Skeletal muscle tissue (tissue), 4 donors: ENCODE measurements around the gene CYP21A2. TPM values are rescaled to one million over a fixed set of nuclear protein-coding genes. Genes with fewer than 3 reads are reported as not detected.

Source experiments
- H3K27ac ChIP-seq: one replicate; pipeline ENCODE4 v1.7.0; 2013; ENCODE audit warnings: mild to moderate bottlenecking, low read depth, low read length, inconsistent platforms
- H3K27me3 ChIP-seq, 3 donors: one replicate each; pipeline ENCODE4 v1.7.0; 2013; ENCODE audit warnings: low read length in 3 of 3; ENCODE audit not compliant: control insufficient read depth in 3 of 3, insufficient read depth in 3 of 3
- H3K36me3 ChIP-seq, 3 donors: one replicate each; pipeline ENCODE4 v1.7.0; 2013; ENCODE audit warnings: low read length in 3 of 3; ENCODE audit not compliant: control insufficient read depth in 3 of 3, insufficient read depth in 3 of 3
- H3K4me1 ChIP-seq, 3 donors: one replicate each; pipeline ENCODE4 v1.7.0; 2013; ENCODE audit warnings: low read length in 3 of 3, mild to moderate bottlenecking in 3 of 3; ENCODE audit not compliant: control insufficient read depth in 3 of 3, insufficient read depth in 3 of 3
- H3K4me3 ChIP-seq, 3 donors: one replicate each; pipeline ENCODE4 v1.7.0; 2013; ENCODE audit warnings: low read length in 3 of 3
- H3K9ac ChIP-seq, 3 donors: one replicate each; pipeline ENCODE4 v1.7.0; 2013; ENCODE audit warnings: low read length in 3 of 3, mild to moderate bottlenecking in 3 of 3, moderate library complexity in 2 of 3, low read depth in 1 of 3
- H3K9me3 ChIP-seq, 3 donors: one replicate each; pipeline ENCODE4 v1.7.0; 2013; ENCODE audit warnings: low read length in 3 of 3; ENCODE audit not compliant: control insufficient read depth in 3 of 3
- total RNA-seq: library from RNA; depleted of rRNA; stranded (reverse); fragments of >200 nt; gene quantifications from one replicate; pipeline ENCODE4 v1.2.3, GENCODE V29; 2014
- donor health status: Osteomylitis.

Gene CYP21A2
- total RNA-seq, 1 donor from 2014 or later = not detected

- Histone ChIP-seq H3K4me1 (peaks cover 2 to 9% (median 6%) of the 10 kb centered on the region in 3 donors), H3K27ac (peak overlapping the region; percentile 44)
Observed at GRCh38 chr6:32076321-32076809, 38.1 kb downstream of the CYP21A2 start.

GRCh38 chr6:32079566-32080290 is 41.5 kb downstream of the CYP21A2 start:
- no peak overlapping the region for H3K27ac ChIP-seq
- H3K4me3 ChIP-seq = no peak overlapping the region
- H3K4me1 ChIP-seq = peaks cover 11 to 21% (median 16%) of the 10 kb centered on the region in 3 donors
- H3K27me3 ChIP-seq = peaks cover 0 to 18% (median 3%) of the 10 kb centered on the region in 3 donors
- H3K36me3 ChIP-seq = peaks cover 0 to 26% (median 17%) of the 10 kb centered on the region in 3 donors
- H3K9me3 ChIP-seq = no peaks in the 10 kb centered on the region
- no peak overlapping the region for H3K9ac ChIP-seq

More at GRCh38 chr6:32076321-32076809, 38.1 kb downstream of the CYP21A2 start:
- Histone ChIP-seq H3K9ac (no peak overlapping the region), H3K9me3 (no peaks in the 10 kb centered on the region), H3K27me3 (peaks cover 0 to 3% (median 0%) of the 10 kb centered on the region in 3 donors), H3K4me3 (no peak overlapping the region), H3K36me3 (peaks cover 0 to 21% (median 10%) of the 10 kb centered on the region in 3 donors)

GRCh38 chr6:32081168-32081990 is 43.2 kb downstream of the CYP21A2 start:
- Histone ChIP-seq H3K4me1 (peaks cover 11 to 21% (median 16%) of the 10 kb centered on the region in 3 donors), H3K36me3 (peaks cover 0 to 22% (median 21%) of the 10 kb centered on the region in 3 donors), H3K9me3 (no peaks in the 10 kb centered on the region), H3K4me3 (no peak overlapping the region), H3K27ac (peak overlapping the region; percentile 77), H3K9ac (no peak overlapping the region), H3K27me3 (peaks cover 6 to 31% (median 6%) of the 10 kb centered on the region in 3 donors)

GRCh38 chr6:32082478-32082877 is 44.3 kb downstream of the CYP21A2 start:
- peaks cover 11 to 21% (median 16%) of the 10 kb centered on the region in 3 donors for H3K4me1 ChIP-seq
- peaks cover 0 to 24% (median 19%) of the 10 kb centered on the region in 3 donors for H3K36me3 ChIP-seq
- peak overlapping the region; percentile 77 for H3K27ac ChIP-seq
- H3K9me3 ChIP-seq = no peaks in the 10 kb centered on the region
- peak overlapping the region in 1 of 3 donors; percentile 16 for H3K9ac ChIP-seq
- H3K27me3 ChIP-seq = peaks cover 6 to 36% (median 13%) of the 10 kb centered on the region in 3 donors
- no peak overlapping the region for H3K4me3 ChIP-seq

GRCh38 chr6:32082935-32083334 is 44.7 kb downstream of the CYP21A2 start:
- Histone ChIP-seq H3K27ac (peak overlapping the region; percentile 77), H3K27me3 (peaks cover 6 to 36% (median 13%) of the 10 kb centered on the region in 3 donors), H3K9me3 (no peaks in the 10 kb centered on the region), H3K9ac (no peak overlapping the region), H3K36me3 (peaks cover 0 to 24% (median 19%) of the 10 kb centered on the region in 3 donors), H3K4me1 (peaks cover 11 to 21% (median 16%) of the 10 kb centered on the region in 3 donors), H3K4me3 (no peak overlapping the region)

- Histone ChIP-seq H3K4me3 (no peak overlapping the region), H3K9ac (no peak overlapping the region), H3K9me3 (no peaks in the 10 kb centered on the region), H3K27me3 (peaks cover 10 to 36% (median 13%) of the 10 kb centered on the region in 3 donors), H3K36me3 (peaks cover 0 to 22% (median 21%) of the 10 kb centered on the region in 3 donors), H3K4me1 (peaks cover 14 to 21% (median 16%) of the 10 kb centered on the region in 3 donors), H3K27ac (peak overlapping the region; percentile 19)
Observed at GRCh38 chr6:32083812-32084768, 45.9 kb downstream of the CYP21A2 start.

- Histone ChIP-seq H3K4me3 (no peak overlapping the region), H3K36me3 (peaks cover 0 to 26% (median 20%) of the 10 kb centered on the region in 3 donors), H3K27me3 (peaks cover 12 to 36% (median 13%) of the 10 kb centered on the region in 3 donors), H3K9me3 (no peaks in the 10 kb centered on the region), H3K4me1 (peaks cover 14 to 21% (median 16%) of the 10 kb centered on the region in 3 donors), H3K27ac (no peak overlapping the region), H3K9ac (no peak overlapping the region)
Observed at GRCh38 chr6:32084780-32085179, 46.6 kb downstream of the CYP21A2 start.

GRCh38 chr6:32085759-32086459 is 47.7 kb downstream of the CYP21A2 start:
- H3K27me3 ChIP-seq = peaks cover 11 to 36% (median 13%) of the 10 kb centered on the region in 3 donors
- H3K4me1 ChIP-seq = peaks cover 12 to 20% (median 14%) of the 10 kb centered on the region in 3 donors
- no peaks in the 10 kb centered on the region for H3K9me3 ChIP-seq
- no peak overlapping the region for H3K9ac ChIP-seq
- peak overlapping the region; percentile 13 for H3K27ac ChIP-seq
- peaks cover 0 to 23% (median 18%) of the 10 kb centered on the region in 3 donors for H3K36me3 ChIP-seq
- H3K4me3 ChIP-seq = no peak overlapping the region
